GM12801 (cell line): ENCODE results near the gene GPRC5B.

ENCODE experiments used
- CTCF ChIP-seq: IDR thresholded peaks from one replicate; pipeline ENCODE4 v1.5.1; 2011; ENCODE audit warnings: control low read depth; ENCODE audit not compliant: insufficient read length; ENCODE audit errors: extremely low read depth

GPRC5B gene

GRCh38 chr16:19817875-19818274 is 66.8 kb downstream of the GPRC5B start:
- TF ChIP-seq CTCF, result no peak

- TF ChIP-seq CTCF, result no peak
These were observed 67.5 kb downstream of the GPRC5B start for GRCh38 chr16:19817122-19817521.

GRCh38 chr16:19815418-19815817 is 69.2 kb downstream of the GPRC5B start:
- no peak for TF ChIP-seq CTCF

GRCh38 chr16:19812986-19813385 is 71.7 kb downstream of the GPRC5B start:
- no peak for TF ChIP-seq CTCF

- no peak for TF ChIP-seq CTCF
These were observed 73.6 kb downstream of the GPRC5B start for GRCh38 chr16:19810817-19811731.

GRCh38 chr16:19809693-19810092 is 75.0 kb downstream of the GPRC5B start:
- no peak for TF ChIP-seq CTCF

GRCh38 chr16:19809121-19809635 is 75.5 kb downstream of the GPRC5B start:
- TF ChIP-seq CTCF, result no peak
